ES-I3 (cell line): ENCODE data around the gene MOSMO.

Source experiments
- H3K36me3 ChIP-seq: 2 replicates; pipeline ENCODE4 v1.6.1; 2013; ENCODE audit warnings: mild to moderate bottlenecking, low read length, control low read depth, moderate library complexity; ENCODE audit not compliant: insufficient read depth
- H3K4me1 ChIP-seq: 2 replicates; pipeline ENCODE4 v1.6.1; 2013; ENCODE audit warnings: mild to moderate bottlenecking, control low read depth, low read length; ENCODE audit not compliant: insufficient read depth
- H3K9ac ChIP-seq: 2 replicates; pipeline ENCODE4 v1.6.1; 2013; ENCODE audit warnings: low read depth, mild to moderate bottlenecking, low read length, moderate library complexity
- H3K9me3 ChIP-seq: 2 replicates; pipeline ENCODE4 v1.6.1; 2013; ENCODE audit warnings: mild to moderate bottlenecking, low read length, moderate library complexity; ENCODE audit not compliant: control insufficient read depth, insufficient read depth

The MOSMO gene

DNA sequence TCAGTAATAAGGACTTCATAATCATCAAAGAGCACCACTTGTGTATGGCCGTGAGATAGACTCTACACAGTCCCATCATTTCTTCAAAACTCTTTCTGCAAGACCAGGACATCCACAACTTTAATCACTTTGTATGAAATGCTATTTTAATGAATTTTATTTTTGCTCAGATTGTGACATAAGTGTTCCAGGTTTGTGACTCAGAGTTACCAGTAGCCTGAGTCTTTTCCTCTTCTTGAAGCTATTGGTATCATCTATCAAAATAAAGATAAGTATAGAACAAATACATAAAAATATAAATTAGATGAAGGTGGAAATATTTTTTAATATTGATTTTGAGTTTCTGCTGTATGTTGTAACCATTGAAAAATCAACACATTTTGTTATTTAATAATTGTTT lies 67.9 kb downstream of the MOSMO start:
- Histone ChIP-seq H3K9me3 (no peaks in the 10 kb centered on the region), H3K4me1 (no peaks in the 10 kb centered on the region), H3K36me3 (no peaks in the 10 kb centered on the region), H3K9ac (no peak overlapping the region)

DNA sequence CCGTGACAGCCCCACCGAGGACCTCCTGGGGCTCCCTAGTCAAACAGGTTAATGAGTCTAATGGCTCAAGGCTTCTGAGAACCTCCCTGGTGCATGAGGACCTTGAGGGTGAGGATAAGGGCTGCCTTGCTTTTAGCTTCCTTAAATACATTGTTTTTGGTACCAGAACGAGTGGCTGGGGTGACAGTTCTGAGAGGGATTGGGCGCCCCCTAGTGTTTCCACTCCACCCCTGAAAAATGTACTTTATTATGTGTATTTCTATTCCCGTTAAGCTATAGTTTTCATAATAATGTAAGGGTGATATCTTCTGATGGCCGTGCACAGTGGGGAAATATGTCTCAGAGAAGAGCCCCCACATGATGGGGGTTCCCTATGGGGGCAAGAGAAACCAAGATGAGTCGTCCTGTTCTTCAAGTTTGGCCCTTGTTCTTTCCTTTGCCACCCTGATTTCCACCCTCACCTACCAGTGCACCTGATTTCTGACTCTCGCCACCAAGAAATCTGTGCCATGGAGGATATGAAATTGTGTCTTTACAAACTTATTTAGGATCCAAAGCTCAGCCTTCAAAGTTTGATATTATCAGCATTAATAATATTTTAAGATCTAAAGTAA lies 69.9 kb downstream of the MOSMO start:
- H3K36me3 ChIP-seq, result no peaks in the 10 kb centered on the region
- no peaks in the 10 kb centered on the region for H3K4me1 ChIP-seq
- H3K9me3 ChIP-seq, result no peaks in the 10 kb centered on the region
- H3K9ac ChIP-seq, result no peak overlapping the region

GRCh38 chr16:22078656-22079055 lies 70.7 kb downstream of the MOSMO start:
- Histone ChIP-seq H3K36me3 (no peaks in the 10 kb centered on the region), H3K4me1 (no peaks in the 10 kb centered on the region), H3K9ac (no peak overlapping the region), H3K9me3 (no peaks in the 10 kb centered on the region)

DNA sequence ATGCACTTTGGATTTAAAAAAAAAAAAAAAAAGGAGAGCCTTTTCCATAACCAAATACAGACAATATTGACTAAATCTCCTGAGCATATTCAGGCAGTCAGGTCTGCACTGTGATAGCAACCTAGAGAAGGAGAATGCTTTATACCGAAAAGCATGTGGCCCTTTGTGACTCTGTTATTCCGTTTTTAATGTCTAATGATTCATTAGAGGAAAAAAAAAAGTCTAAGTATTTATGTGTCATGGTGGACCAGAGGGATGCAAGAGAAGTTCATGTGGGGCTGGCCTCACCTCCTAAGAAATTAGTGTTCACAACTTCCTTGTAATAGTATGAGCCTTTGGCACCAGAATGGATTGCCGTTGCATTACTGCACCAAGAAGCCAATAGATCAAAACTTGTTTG lies 73.1 kb downstream of the MOSMO start:
- Histone ChIP-seq H3K9ac (no peak overlapping the region), H3K36me3 (0 out of 2 replicates have a peak, but pooled peaks cover 4% of the 10 kb centered on the region), H3K9me3 (no peaks in the 10 kb centered on the region), H3K4me1 (no peaks in the 10 kb centered on the region)

DNA sequence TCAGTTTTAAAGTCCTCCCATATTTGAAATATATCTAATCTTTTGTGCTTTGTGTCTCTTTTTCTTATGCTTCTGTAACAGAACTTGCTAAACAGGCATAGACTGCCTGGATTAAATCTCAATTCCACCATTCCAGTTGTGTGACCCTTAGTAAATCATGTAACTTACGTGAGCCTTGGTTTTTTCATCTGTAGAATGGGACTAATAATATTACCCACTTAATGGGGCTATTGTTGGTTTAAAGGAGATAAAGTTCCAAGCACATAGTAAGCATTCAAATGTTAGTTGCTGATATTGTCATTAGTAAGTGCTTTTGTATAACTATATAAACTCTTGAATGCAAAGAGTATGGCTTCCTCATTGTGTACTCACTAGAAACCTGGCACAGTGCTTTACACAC lies 78.5 kb downstream of the MOSMO start:
- no peak overlapping the region for H3K9ac ChIP-seq
- H3K36me3 ChIP-seq, result 0 out of 2 replicates have a peak, but pooled peaks cover 4% of the 10 kb centered on the region
- no peaks in the 10 kb centered on the region for H3K4me1 ChIP-seq
- no peaks in the 10 kb centered on the region for H3K9me3 ChIP-seq

DNA sequence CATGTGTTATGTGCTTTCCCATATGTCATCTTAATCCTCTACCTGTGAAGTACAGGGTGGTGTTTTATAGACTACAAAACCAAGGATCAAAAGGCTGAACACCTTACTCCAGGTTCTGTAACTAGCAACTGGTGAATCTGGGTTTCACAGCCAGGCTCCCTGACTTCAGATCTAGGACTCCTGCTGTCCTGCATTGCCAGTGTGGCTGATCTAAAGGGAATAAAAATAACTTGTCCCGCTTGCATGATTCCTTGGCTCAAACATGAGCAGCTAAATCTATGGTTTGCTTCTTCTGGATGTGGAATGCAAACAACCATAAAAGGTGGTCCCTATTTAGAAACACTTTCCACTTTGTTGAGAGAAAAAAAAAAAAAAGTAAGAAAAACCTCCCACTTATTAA lies 80.7 kb downstream of the MOSMO start:
- Histone ChIP-seq H3K36me3 (0 out of 2 replicates have a peak, but pooled peaks cover 4% of the 10 kb centered on the region), H3K9ac (no peak overlapping the region), H3K4me1 (peaks cover 10% of the 10 kb centered on the region; the same call in 1 of the 2 replicates), H3K9me3 (no peaks in the 10 kb centered on the region)

DNA sequence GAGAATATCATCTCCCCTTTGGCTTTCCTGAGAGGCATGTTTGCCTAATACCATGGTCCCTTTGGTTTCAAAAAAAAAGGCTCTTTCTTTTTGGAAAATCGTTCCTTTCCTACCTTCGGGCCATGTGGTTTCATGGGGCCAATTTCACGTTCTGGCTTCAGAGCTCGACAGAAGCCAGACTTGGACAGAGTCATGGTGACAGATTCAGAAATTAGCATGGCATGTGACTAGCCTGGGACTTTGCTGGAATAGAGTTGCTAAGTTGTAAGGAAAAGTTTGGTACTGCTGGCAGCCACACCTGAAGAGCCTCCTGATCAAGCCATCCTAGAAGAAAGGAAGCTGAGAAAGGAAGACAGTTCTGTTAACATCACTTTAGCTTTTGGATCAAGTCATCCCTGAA lies 82.0 kb downstream of the MOSMO start:
- Histone ChIP-seq H3K4me1 (peaks cover 10% of the 10 kb centered on the region; the same call in 1 of the 2 replicates), H3K9me3 (no peaks in the 10 kb centered on the region), H3K36me3 (0 out of 2 replicates have a peak, but pooled peaks cover 4% of the 10 kb centered on the region), H3K9ac (no peak overlapping the region)

DNA sequence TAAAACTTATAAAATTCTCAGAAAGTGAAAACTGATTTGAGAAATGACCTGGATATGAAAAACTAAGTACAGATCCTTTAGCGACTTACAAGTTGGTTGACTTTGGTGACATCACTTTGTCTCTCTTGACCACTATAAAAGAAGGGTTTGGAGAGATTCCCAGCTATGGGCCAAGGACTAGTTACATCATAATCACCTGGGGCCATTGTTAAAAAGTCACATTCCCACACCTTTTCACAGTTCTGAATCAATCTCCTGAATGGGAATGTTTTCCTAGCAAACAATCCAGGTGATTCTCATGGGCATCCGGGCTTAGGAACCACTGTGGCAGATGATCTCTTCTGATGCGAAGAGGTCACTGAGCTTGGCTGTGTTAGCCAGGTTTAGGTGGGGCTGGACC lies 83.8 kb downstream of the MOSMO start:
- Histone ChIP-seq H3K36me3 (no peaks in the 10 kb centered on the region), H3K4me1 (peaks cover 10% of the 10 kb centered on the region; the same call in 1 of the 2 replicates), H3K9ac (no peak overlapping the region), H3K9me3 (no peaks in the 10 kb centered on the region)

DNA sequence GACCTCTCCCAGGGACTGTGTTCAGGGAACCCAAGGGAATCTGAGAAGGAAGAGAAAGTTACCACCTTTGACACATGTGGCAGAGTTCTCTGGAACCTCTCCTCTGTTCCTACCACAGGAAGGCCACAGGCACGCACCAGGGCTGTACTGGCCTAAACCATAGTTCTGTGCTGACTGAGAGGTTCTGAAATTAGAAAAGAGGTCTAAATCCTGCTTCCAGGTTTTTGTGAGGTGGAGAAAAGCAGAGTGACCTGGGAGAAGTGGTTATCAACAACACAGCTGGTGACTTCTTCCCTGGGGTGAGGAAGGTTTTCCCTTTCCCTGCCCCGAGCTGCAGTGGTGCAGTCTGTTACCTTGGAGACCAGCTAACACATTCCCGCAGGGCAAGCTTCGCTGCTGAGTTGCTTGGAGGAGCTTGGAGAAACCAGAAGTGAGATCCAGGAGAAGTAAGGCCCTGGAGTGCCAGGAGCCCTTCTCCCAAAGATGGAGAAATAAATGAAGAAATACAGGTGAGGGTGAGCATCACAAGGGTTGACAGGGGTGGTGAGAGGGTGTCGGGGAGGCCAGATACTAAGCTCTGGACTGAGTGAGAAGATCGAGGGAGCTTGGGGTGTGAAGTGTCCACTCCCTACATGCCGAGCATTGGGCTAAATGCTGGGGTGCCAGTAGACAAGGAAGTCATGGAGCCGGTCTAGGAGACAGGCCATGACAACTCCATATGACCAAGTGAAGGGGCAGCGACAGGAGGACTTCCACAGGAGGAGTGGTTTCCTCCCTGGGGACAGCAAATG lies 84.4 kb downstream of the MOSMO start, which contains the start of gene VWA3A:
Gene VWA3A, plus strand, starts transcription at position 399 of the 791 bp plus-strand sequence. Its CDS starts 97 bp downstream, at position 496.
- Histone ChIP-seq H3K9me3 (no peaks in the 10 kb centered on the region), H3K36me3 (no peaks in the 10 kb centered on the region), H3K4me1 (peaks cover 10% of the 10 kb centered on the region; the same call in 1 of the 2 replicates), H3K9ac (no peak within 1 kb of the TSS)

- H3K36me3 ChIP-seq, result no peaks in the 10 kb centered on the region
- H3K9ac ChIP-seq, result no peak overlapping the region
- no peaks in the 10 kb centered on the region for H3K9me3 ChIP-seq
- peaks cover 10% of the 10 kb centered on the region; the same call in 1 of the 2 replicates for H3K4me1 ChIP-seq
Measured at GRCh38 chr16:22093331-22093730, 85.4 kb downstream of the MOSMO start.

GRCh38 chr16:22093996-22094395 lies 86.1 kb downstream of the MOSMO start:
- no peak overlapping the region for H3K9ac ChIP-seq
- no peaks in the 10 kb centered on the region for H3K9me3 ChIP-seq
- H3K36me3 ChIP-seq, result no peaks in the 10 kb centered on the region
- peaks cover 10% of the 10 kb centered on the region; the same call in 1 of the 2 replicates for H3K4me1 ChIP-seq

- H3K9me3 ChIP-seq, result no peaks in the 10 kb centered on the region
- H3K9ac ChIP-seq, result no peak overlapping the region
Measured at GRCh38 chr16:22098405-22099255, 90.7 kb downstream of the MOSMO start.

DNA sequence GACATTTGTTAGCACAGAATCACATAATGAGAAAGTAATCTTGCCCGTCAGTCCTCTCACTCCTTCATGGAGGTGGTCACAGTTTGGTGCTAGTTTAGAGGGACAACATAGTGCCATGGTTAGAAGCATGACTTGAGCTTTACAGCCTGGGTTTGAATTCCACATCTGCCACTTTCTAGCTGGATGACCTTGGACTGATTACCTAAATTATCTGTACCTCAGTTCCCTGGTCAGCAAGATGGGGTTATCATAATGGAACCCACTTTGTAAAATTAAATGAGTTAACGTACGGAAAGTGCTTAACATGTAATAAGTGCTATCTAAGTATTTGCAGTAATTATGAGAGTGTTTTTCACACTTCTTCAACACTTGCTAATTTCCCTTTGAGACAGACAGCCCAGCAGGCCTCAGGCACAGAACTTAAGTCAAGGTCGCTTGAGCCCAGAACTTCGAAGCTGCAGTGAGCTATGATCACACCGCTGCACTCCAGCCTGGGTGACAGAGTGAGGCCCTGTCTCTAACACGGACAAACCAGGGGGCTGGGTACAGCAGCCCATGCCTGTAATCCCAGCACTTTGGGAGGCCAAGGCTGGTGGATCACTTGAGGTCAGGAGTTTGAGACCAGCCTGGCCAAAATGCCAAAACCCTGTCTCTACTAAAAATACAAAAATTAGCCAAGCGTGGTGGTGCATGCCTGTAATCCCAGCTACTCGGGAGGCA lies 91.5 kb downstream of the MOSMO start:
- no peaks in the 10 kb centered on the region for H3K36me3 ChIP-seq
- no peaks in the 10 kb centered on the region for H3K9me3 ChIP-seq
- H3K9ac ChIP-seq, result no peak overlapping the region
- peaks cover 21% of the 10 kb centered on the region for H3K4me1 ChIP-seq

More at GRCh38 chr16:22098405-22099255, 90.7 kb downstream of the MOSMO start:
- H3K4me1 ChIP-seq, result peaks cover 13% of the 10 kb centered on the region
- no peaks in the 10 kb centered on the region for H3K36me3 ChIP-seq

DNA sequence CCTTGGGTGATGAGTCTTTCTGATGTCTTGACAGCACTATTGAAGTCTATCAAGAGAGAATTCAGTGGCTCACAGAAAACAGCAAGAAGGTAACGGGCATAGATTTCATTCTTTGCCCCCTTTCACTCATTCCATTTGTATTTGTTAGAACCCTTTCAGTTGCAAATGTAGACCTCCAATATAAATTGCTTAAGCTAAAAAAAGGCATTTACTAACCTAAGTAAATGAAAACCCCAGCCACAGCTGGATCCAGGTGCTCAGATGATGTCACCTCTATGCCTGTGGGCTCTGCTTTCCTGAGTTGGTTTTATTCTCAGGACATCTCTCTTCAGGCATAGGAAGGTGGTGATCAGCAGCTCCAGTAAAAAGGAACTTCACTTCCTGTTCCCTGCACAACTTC lies 95.5 kb downstream of the MOSMO start:
- H3K9ac ChIP-seq, result no peak overlapping the region
- H3K9me3 ChIP-seq, result no peaks in the 10 kb centered on the region
- H3K4me1 ChIP-seq, result peaks cover 21% of the 10 kb centered on the region
- H3K36me3 ChIP-seq, result no peaks in the 10 kb centered on the region
